BLaER1 (cell line): ENCODE data around the gene GOLGA7B.

Source experiments
- H3K27ac ChIP-seq: shearing (Covaris generic); formaldehyde crosslinking; 2 replicates; pipeline ENCODE4 v1.8.1; 2022
- H3K27me3 ChIP-seq: shearing (Covaris generic); formaldehyde crosslinking; 2 replicates; pipeline ENCODE4 v1.8.1; 2022
- H3K36me3 ChIP-seq: shearing (Covaris generic); formaldehyde crosslinking; 2 replicates; pipeline ENCODE4 v1.8.1; 2022
- H3K4me1 ChIP-seq: shearing (Covaris generic); formaldehyde crosslinking; 2 replicates; pipeline ENCODE4 v1.8.1; 2022
- H3K4me2 ChIP-seq: shearing (Covaris generic); formaldehyde crosslinking; 2 replicates; pipeline ENCODE4 v1.8.1; 2022
- H3K4me3 ChIP-seq: shearing (Covaris generic); formaldehyde crosslinking; 2 replicates; pipeline ENCODE4 v1.8.1; 2022
- H3K9ac ChIP-seq: shearing (Covaris generic); formaldehyde crosslinking; 2 replicates; pipeline ENCODE4 v1.8.1; 2022
- H3K9me3 ChIP-seq: shearing (Covaris generic); formaldehyde crosslinking; 2 replicates; pipeline ENCODE4 v1.8.1; 2022
- H4K20me1 ChIP-seq: shearing (Covaris generic); formaldehyde crosslinking; 2 replicates; pipeline ENCODE4 v1.8.1; 2022
- Cebpa-rat ChIP-seq: shearing (Covaris generic); IDR thresholded peaks from 2 replicates; pipeline ENCODE4 v1.8.1; 2022

GOLGA7B gene

DNA sequence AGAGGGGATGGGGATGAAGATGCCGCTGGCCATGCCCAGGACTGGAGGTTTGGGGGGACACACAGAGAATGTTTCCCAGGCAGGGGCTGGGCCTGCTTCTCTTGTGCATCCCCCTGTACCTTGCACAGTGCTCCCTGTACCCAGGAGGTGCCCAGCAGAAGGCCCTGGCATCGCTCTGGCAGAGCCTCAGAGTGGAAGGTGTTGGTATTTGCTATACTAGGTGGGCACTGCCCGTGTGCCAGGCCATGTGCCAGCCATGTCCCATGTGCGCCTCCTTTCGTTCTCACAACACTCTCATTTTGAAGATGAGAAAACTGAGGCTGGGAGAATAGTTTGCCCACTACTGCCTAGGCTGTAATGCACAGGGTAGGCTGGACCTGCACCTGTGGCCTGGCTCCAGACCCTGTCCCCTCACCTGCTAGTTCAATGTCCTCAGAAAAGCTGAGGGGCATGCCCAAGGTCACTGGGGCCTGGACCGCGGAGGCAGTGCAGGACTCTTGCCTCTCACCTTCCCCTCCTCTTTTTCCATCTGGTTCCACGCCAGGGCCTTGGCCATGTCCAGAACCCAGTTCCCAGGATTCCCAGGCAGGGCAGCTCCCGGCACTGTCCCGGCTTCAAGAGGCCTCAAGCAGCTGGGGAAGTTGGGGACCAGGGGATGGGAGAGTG lies 64.7 kb downstream of the GOLGA7B start:
- Histone ChIP-seq H3K9me3 (no peaks in the 10 kb centered on the region), H3K4me3 (no peak overlapping the region), H3K4me2 (peak overlapping the region; percentile 54), H3K36me3 (no peaks in the 10 kb centered on the region), H4K20me1 (no peaks in the 10 kb centered on the region), H3K27ac (no peak overlapping the region), H3K9ac (no peak overlapping the region), H3K27me3 (no peaks in the 10 kb centered on the region), H3K4me1 (peaks cover 33% of the 10 kb centered on the region)
- no peak for TF ChIP-seq Cebpa-rat

DNA sequence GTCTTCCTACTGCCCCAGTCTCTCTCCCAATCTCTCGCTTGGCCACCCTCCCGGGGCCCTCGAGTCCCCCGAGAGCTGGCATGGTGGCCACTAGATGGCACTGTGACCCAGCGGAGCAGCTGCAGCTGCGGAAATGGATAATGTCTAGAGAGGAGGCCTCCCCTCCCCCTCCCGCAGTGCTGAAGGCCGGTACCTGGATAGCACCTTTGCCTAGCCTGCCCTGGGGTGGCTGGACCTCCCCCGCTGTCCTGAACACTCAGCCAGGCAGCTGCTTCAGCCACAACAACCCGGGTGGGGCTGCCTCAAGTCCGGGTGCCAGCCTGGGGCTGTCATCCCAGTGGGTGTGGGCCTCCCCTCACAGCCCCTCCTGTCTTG lies 65.2 kb downstream of the GOLGA7B start:
- no peak overlapping the region for H3K4me3 ChIP-seq
- peaks cover 36% of the 10 kb centered on the region for H3K4me1 ChIP-seq
- no peaks in the 10 kb centered on the region for H3K9me3 ChIP-seq
- H3K27ac ChIP-seq, result no peak overlapping the region
- no peak overlapping the region for H3K9ac ChIP-seq
- H3K27me3 ChIP-seq, result no peaks in the 10 kb centered on the region
- TF ChIP-seq Cebpa-rat, result no peak
- no peaks in the 10 kb centered on the region for H3K36me3 ChIP-seq
- H3K4me2 ChIP-seq, result peak overlapping the region; percentile 54
- no peaks in the 10 kb centered on the region for H4K20me1 ChIP-seq

DNA sequence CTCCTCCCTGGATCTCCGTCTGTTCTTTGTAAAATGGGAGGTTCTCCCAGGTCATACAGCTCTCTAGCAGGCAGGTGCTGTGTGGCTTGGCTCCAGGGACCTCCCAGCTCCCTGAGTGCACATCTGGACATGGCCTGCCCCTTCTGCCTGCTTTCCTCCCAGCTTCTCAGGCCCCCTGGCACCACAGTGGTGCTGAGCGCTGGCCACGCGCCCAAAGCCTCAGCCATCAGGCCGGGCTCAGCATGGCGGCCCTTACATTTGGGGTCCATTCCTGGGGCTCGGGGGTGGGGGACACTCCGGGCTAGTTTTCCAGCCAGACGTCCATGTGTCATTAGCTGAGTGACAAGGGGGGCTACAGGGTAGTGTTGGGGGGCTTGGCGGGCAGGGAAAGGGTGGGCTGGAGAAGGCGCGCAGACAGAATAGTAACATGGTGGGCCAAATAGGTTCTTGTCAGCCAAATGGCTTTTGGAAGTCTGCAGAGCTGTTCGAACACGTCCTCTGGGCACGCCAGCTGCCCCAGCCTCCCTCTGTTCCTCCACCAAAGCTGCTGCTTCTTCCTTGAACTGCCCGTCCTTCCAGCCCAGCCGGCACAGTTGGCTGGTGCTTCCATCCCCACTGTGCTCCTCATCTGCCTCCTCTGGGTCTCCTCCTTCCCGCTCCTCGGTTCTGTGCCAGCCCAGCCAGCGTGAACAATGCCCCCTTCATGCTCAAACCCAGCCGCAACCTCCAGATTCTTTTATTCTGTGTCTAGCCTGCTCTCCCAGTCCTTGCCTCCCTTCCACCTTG lies 65.9 kb downstream of the GOLGA7B start:
- Histone ChIP-seq H3K4me1 (peaks cover 36% of the 10 kb centered on the region), H3K9ac (no peak overlapping the region), H3K9me3 (no peaks in the 10 kb centered on the region), H3K27me3 (no peaks in the 10 kb centered on the region), H3K4me3 (no peak overlapping the region), H3K27ac (no peak overlapping the region), H3K36me3 (no peaks in the 10 kb centered on the region), H3K4me2 (no peak overlapping the region), H4K20me1 (no peaks in the 10 kb centered on the region)
- no peak for TF ChIP-seq Cebpa-rat

DNA sequence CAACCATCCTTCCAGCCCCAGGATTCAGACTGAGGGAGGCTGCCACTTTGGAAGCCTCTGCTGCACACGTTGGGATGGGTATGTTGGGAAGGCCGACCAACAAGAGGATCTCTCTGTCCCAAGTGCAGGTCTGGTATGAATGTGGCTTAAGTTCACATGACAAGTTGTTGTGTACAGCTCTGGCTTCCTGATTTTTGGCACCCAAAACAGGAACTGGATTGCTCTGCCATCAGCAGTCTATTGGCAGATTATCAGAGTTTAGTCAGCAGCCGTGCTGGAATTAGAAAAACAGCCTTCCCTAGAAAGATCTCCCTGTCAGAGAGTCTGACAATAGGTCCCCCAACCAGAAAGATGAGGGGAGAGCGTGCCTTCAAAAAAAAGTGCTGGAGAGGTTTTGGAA lies 66.9 kb downstream of the GOLGA7B start:
- no peak for TF ChIP-seq Cebpa-rat
- no peaks in the 10 kb centered on the region for H4K20me1 ChIP-seq
- no peaks in the 10 kb centered on the region for H3K27me3 ChIP-seq
- H3K4me1 ChIP-seq, result peaks cover 36% of the 10 kb centered on the region
- H3K4me2 ChIP-seq, result no peak overlapping the region
- H3K27ac ChIP-seq, result no peak overlapping the region
- no peak overlapping the region for H3K9ac ChIP-seq
- H3K4me3 ChIP-seq, result no peak overlapping the region
- H3K9me3 ChIP-seq, result no peaks in the 10 kb centered on the region
- no peaks in the 10 kb centered on the region for H3K36me3 ChIP-seq

DNA sequence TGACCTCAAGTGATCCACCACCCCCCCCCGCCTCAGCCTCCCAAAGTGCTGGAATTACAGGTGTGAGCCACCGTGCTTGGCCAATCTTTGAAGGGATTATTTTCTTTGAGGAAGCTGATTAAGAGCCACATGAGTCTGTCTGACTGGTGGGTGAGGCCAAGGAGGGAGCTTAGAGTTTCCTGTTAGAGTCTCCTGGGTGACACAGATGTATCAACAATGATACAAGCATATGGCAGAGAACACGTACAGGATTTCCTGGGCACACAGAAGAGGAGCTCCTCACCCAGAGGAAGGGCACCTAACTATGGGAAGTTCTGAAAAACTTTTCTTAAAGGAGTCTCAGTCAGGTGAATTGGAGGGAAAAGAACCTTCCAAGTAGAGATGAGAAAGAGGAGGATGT lies 69.4 kb downstream of the GOLGA7B start:
- no peaks in the 10 kb centered on the region for H3K9me3 ChIP-seq
- peaks cover 23% of the 10 kb centered on the region for H3K4me1 ChIP-seq
- H4K20me1 ChIP-seq, result no peaks in the 10 kb centered on the region
- H3K4me2 ChIP-seq, result peak overlapping the region; percentile 46
- no peak overlapping the region for H3K27ac ChIP-seq
- TF ChIP-seq Cebpa-rat, result no peak
- H3K27me3 ChIP-seq, result no peaks in the 10 kb centered on the region
- H3K9ac ChIP-seq, result no peak overlapping the region
- H3K4me3 ChIP-seq, result no peak overlapping the region
- no peaks in the 10 kb centered on the region for H3K36me3 ChIP-seq

DNA sequence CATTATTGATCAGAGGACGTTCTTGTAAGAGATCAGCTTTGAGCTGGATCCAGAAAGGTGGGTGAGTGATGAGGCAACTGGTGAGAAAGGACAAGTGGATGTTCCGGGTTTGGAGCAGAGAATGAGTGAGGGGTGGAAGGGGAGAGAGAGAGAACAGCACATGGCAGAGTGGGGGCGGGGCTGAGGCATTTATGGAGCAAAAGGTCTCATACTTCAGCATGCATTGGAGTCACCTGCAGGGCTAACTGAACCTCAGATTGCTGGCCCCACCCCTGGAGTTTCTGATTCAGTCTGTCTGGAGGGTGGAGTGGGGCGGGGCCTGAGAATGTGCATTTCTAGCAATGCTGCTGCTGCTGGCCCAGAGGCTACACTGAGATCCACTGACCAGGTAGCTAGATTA lies 71.2 kb downstream of the GOLGA7B start:
- Histone ChIP-seq H3K9me3 (no peaks in the 10 kb centered on the region), H4K20me1 (no peaks in the 10 kb centered on the region), H3K27ac (no peak overlapping the region), H3K4me3 (no peak overlapping the region), H3K4me2 (no peak overlapping the region), H3K9ac (no peak overlapping the region), H3K36me3 (no peaks in the 10 kb centered on the region), H3K4me1 (peaks cover 15% of the 10 kb centered on the region), H3K27me3 (no peaks in the 10 kb centered on the region)
- no peak for TF ChIP-seq Cebpa-rat
